Left ventricle myocardium inferior (tissue), 1 donor: ENCODE data around the gene SHMT1. TPM values are rescaled to one million over a fixed set of nuclear protein-coding genes. Genes with fewer than 3 reads are reported as not detected.

ENCODE experiments used
- DNase-seq: peaks from one replicate; pipeline ENCODE4 v3.0.0-alpha.2; 2020
- H3K27ac ChIP-seq: fragments of 200-600 bp; replicated peaks from 2 replicates; pipeline ENCODE4 v1.8.0; 2021
- H3K27me3 ChIP-seq: fragments of 200-600 bp; 2 replicates; pipeline ENCODE4 v1.8.0; 2021; ENCODE audit warnings: low read depth
- H3K36me3 ChIP-seq: fragments of 200-600 bp; 2 replicates; pipeline ENCODE4 v1.8.0; 2021
- H3K4me1 ChIP-seq: fragments of 200-600 bp; 2 replicates; pipeline ENCODE4 v1.8.0; 2021
- H3K4me3 ChIP-seq: fragments of 200-600 bp; 2 replicates; pipeline ENCODE4 v1.8.0; 2021; ENCODE audit warnings: mild to moderate bottlenecking, moderate library complexity
- H3K9me3 ChIP-seq: fragments of 200-600 bp; replicated peaks from 2 replicates; pipeline ENCODE4 v1.8.0; 2021
- intact Hi-C: fragments of 100-400 bp; cut with micrococcal nuclease; formaldehyde crosslinking; loops from one replicate; pipeline ENCODE4 v1.11.0; 2022
- total RNA-seq: library from RNA; stranded (reverse); fragmentation: NEBNext Ultra II Directional; extraction: Animal tissue kit (Norgen Biotek cat#: 25700); gene quantifications from one replicate; pipeline ENCODE4 v1.2.1, GENCODE V29; 2021
- TF ChIP-seq, protein P1 (sequence below): fragments of 200-600 bp; IDR thresholded peaks from 2 replicates; pipeline ENCODE4 v1.8.0; 2021; ENCODE audit warnings: antibody characterized with exemption, mild to moderate bottlenecking, borderline replicate concordance
- donor health status: DM: no; HTN: yes; CAD: no; lungs with severe emphysema.

Gene SHMT1
- total RNA-seq, 1 donor from 2014 or later: 6.8 TPM

DNA sequence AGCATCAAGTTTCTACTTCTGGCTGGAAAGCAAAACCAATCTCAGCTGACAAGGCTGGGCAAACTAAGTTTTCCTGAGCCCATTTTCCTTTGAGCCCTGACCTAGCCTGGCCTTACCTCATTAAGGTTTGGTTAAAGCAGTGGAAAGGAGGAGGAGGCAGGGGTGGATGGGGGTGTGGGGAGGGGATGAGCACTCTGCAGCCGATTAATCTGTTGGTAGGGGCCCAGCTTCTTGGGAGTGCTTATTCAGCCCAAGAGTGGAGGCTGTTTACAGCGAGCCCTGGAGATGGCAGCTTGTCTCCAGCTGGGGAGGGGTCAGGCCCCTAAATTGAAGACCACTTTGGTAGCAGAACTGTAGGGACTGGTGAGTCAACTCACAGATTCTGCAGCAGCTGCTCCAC, 36.3 kb downstream of the SHMT1 start:
- H3K36me3 ChIP-seq: peaks cover 95% of the 10 kb centered on the region
- no peaks in the 10 kb centered on the region for H3K9me3 ChIP-seq
- TF ChIP-seq, protein P1, sequence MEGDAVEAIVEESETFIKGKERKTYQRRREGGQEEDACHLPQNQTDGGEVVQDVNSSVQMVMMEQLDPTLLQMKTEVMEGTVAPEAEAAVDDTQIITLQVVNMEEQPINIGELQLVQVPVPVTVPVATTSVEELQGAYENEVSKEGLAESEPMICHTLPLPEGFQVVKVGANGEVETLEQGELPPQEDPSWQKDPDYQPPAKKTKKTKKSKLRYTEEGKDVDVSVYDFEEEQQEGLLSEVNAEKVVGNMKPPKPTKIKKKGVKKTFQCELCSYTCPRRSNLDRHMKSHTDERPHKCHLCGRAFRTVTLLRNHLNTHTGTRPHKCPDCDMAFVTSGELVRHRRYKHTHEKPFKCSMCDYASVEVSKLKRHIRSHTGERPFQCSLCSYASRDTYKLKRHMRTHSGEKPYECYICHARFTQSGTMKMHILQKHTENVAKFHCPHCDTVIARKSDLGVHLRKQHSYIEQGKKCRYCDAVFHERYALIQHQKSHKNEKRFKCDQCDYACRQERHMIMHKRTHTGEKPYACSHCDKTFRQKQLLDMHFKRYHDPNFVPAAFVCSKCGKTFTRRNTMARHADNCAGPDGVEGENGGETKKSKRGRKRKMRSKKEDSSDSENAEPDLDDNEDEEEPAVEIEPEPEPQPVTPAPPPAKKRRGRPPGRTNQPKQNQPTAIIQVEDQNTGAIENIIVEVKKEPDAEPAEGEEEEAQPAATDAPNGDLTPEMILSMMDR: no peak
- no peak overlapping the region for H3K27ac ChIP-seq
- no peaks in the 10 kb centered on the region for H3K4me1 ChIP-seq
- H3K27me3 ChIP-seq: no peaks in the 10 kb centered on the region
- DNase-seq: no peak
- intact Hi-C loops: no loop called here
- no peak overlapping the region for H3K4me3 ChIP-seq

DNA sequence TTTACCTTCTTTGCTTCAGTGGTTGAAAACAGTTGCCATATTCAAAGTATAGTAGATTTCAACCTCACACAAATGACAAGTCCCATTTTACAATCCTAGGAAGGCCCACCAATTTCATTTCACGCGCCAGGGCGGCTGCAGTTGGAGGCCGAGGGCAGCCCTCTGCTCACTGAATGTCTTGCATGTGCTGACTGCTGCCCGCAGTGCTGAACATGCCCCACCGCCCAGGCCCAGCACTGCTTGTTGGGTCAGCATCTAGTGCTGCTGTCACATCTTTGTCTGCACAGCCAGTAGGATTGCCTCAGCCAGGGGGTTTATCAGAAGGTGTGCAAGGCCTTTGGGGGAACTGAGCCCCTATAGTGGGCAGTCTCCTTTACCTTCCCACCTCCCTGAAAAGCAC, 36.8 kb downstream of the SHMT1 start:
- Histone ChIP-seq H3K36me3 (peaks cover 89% of the 10 kb centered on the region), H3K4me1 (peaks cover under 1% of the 10 kb centered on the region), H3K9me3 (no peaks in the 10 kb centered on the region), H3K27me3 (no peaks in the 10 kb centered on the region), H3K27ac (no peak overlapping the region), H3K4me3 (no peak overlapping the region)
- DNase-seq: no peak
- intact Hi-C loops: no loop called here
- TF ChIP-seq, protein P1: no peak

DNA sequence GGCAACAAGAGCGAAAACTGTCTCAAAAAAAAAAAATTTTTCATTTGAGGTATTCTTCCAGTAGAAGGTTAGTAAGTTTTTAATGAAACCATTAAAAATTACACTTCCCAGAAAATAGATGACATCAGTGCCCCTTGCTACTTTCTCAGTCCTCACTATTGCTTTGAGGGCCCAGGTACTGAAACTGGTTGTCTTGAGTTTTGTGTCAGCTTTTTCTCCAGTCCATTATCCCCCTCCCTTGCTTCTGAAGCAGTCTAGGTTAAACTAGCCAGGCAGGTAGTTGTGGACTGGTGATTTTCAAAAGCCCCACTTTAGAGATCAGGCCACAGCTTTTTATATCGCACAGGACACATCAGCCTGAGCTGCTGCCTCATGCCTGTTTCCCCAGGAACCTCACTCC, 37.3 kb downstream of the SHMT1 start:
- Histone ChIP-seq H3K27me3 (no peaks in the 10 kb centered on the region), H3K27ac (no peak overlapping the region), H3K36me3 (peaks cover 84% of the 10 kb centered on the region), H3K4me3 (no peak overlapping the region), H3K9me3 (no peaks in the 10 kb centered on the region), H3K4me1 (peaks cover 6% of the 10 kb centered on the region)
- TF ChIP-seq, protein P1: no peak
- DNase-seq: no peak
- intact Hi-C loops: no loop called here

DNA sequence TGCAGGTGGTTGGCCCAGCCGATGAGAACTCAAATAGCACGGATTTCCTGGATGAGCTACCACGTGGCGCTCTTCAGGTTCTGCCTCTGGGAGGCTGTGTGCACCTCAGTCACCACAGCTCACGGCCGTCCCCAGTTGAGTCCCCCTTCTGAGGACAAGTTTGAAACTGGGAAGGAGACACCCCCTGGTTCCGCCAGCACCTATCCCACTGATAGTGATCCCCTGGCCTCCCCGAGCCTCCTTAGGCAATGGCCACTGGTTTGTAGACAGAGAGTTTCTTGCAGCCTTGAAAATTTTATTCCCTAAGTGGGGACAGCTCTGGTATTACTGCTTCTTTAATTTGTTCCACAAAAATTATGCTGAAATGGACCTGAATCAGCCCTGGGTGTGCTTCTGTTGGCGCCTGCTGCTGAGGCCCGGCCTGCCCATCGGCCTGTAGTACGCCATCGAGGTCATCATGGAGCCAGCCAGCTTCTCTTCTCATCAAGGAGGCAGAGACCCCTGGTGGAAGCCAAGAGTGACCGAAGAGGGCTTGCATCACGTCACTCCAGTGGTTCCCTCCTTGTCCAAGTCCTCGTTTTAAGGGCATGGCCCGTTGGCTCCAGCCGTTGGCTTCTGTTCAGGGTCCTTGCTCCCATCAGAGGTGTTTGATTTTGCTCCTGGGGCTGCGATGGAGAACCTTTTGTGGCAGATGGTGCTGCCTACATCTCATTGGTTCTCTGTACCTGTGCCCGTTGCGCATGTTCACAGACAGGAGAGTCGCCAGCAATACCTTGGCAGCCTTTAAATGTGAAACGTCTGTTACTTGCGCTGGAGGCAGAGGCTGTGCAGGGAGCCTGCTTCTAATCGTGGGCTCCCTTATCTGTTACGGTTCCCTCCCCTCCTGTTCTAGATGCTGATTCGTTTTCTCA, 39.0 kb downstream of the SHMT1 start:
- no peak for DNase-seq
- TF ChIP-seq, protein P1: no peak
- H3K9me3 ChIP-seq: no peaks in the 10 kb centered on the region
- intact Hi-C loops: no loop called here
- H3K27ac ChIP-seq: no peak overlapping the region
- H3K27me3 ChIP-seq: no peaks in the 10 kb centered on the region
- peaks cover 69% of the 10 kb centered on the region for H3K36me3 ChIP-seq
- no peak overlapping the region for H3K4me3 ChIP-seq
- peaks cover 22% of the 10 kb centered on the region for H3K4me1 ChIP-seq

DNA sequence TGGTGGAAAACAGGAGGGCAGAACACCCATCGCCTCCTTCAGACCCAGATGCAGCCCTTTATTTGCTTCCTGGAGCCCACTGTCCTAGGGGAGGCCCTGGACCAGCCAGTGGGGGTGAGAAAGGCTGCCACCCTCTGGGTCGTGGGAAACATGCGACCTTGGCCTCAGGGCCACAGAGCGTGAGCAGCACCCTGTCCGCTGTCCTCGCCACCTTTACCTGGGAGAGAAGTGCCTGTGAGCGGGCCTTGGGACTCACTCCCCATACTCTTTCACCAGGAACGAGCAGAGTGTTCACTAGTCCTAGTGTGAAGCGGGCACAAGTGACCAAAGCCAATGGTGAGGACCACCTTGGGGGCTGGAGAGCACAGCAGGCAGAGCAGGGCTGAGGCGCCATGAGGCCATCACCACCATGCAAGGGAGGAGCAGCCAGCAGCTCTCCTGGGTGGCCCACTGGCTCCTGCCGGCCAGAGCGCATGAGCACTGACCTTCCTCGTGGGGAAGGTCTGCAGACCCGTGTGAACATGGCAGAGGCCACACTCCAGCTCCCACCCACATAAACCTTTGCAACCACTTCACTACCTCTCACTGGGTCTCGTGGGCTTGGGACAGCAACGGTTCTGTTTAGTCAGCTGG, 39.7 kb downstream of the SHMT1 start:
- Histone ChIP-seq H3K9me3 (no peaks in the 10 kb centered on the region), H3K4me3 (no peak overlapping the region), H3K4me1 (peaks cover 30% of the 10 kb centered on the region), H3K27ac (no peak overlapping the region), H3K27me3 (no peaks in the 10 kb centered on the region), H3K36me3 (peaks cover 64% of the 10 kb centered on the region)
- no peak for DNase-seq
- intact Hi-C loops: no loop called here
- TF ChIP-seq, protein P1: no peak
